NB4 (cell line): ENCODE measurements around the gene ZNF697.
A peak's percentile ranks its signal among the peaks of the same experiment; 100 is the strongest.

Source experiments
- DNase-seq: peaks from one replicate; pipeline ENCODE4 v3.0.0; 2010; ENCODE audit warnings: low read depth
- H3K4me3 ChIP-seq: one replicate; pipeline ENCODE4 v1.5.1; 2011; ENCODE audit warnings: mild to moderate bottlenecking, low read depth, low read length, moderate library complexity
- MYC ChIP-seq: IDR thresholded peaks from 2 replicates; pipeline ENCODE4 v1.6.1; 2011; ENCODE audit warnings: low read depth, low read length
- POLR2A ChIP-seq: IDR thresholded peaks from 2 replicates; pipeline ENCODE4 v1.6.1; 2011; ENCODE audit warnings: mild to moderate bottlenecking; ENCODE audit not compliant: insufficient read length; ENCODE audit errors: extremely low read depth
- TF ChIP-seq, protein P1 (sequence below): IDR thresholded peaks from 2 replicates; pipeline ENCODE4 v1.6.1; 2011; ENCODE audit warnings: low read depth, low read length
- TF ChIP-seq, protein P2 (sequence below): IDR thresholded peaks from one replicate; pipeline ENCODE4 v1.5.1; 2012; ENCODE audit warnings: low read depth, low read length

ZNF697 gene

DNA sequence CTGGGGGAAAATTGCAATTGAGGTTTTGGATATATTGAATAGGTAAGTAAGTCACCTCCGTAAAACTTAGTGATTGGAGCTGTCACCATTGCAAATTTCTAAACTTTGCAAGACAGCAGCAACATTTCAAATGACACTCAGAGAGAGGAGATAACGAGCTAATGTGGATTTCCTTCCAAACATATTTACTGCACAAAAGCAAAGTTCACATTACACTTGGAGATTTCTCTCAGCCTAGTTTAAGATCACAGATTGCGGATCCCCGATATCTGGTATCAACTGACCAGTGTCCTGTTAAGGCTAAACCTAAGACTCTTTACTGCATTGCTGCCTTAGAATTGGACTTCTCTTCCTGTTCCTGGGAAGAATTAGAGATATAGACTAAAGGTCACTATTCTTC, 47.5 kb downstream of the ZNF697 start:
- no peak for TF ChIP-seq POLR2A
- TF ChIP-seq, protein P1, sequence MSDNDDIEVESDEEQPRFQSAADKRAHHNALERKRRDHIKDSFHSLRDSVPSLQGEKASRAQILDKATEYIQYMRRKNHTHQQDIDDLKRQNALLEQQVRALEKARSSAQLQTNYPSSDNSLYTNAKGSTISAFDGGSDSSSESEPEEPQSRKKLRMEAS, result no peak
- no peak for DNase-seq
- no peak overlapping the region for H3K4me3 ChIP-seq

GRCh38 chr1:119595606-119596005, 52.5 kb downstream of the ZNF697 start:
- no peak for DNase-seq
- TF ChIP-seq MYC (no peak), POLR2A (no peak)
- TF ChIP-seq, protein P2, sequence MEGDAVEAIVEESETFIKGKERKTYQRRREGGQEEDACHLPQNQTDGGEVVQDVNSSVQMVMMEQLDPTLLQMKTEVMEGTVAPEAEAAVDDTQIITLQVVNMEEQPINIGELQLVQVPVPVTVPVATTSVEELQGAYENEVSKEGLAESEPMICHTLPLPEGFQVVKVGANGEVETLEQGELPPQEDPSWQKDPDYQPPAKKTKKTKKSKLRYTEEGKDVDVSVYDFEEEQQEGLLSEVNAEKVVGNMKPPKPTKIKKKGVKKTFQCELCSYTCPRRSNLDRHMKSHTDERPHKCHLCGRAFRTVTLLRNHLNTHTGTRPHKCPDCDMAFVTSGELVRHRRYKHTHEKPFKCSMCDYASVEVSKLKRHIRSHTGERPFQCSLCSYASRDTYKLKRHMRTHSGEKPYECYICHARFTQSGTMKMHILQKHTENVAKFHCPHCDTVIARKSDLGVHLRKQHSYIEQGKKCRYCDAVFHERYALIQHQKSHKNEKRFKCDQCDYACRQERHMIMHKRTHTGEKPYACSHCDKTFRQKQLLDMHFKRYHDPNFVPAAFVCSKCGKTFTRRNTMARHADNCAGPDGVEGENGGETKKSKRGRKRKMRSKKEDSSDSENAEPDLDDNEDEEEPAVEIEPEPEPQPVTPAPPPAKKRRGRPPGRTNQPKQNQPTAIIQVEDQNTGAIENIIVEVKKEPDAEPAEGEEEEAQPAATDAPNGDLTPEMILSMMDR, result no peak
- TF ChIP-seq, protein P1, result no peak
- no peak overlapping the region for H3K4me3 ChIP-seq

- no peak for DNase-seq
- no peak overlapping the region for H3K4me3 ChIP-seq
- TF ChIP-seq, protein P1, result no peak
- no peak for TF ChIP-seq POLR2A
- TF ChIP-seq, protein P2, result no peak
- TF ChIP-seq MYC, result no peak
These were observed 52.9 kb downstream of the ZNF697 start for GRCh38 chr1:119595168-119595567.

GRCh38 chr1:119594376-119594775, 53.7 kb downstream of the ZNF697 start:
- TF ChIP-seq MYC (no peak), POLR2A (no peak)
- TF ChIP-seq, protein P1, result no peak
- TF ChIP-seq, protein P2, result no peak
- no peak overlapping the region for H3K4me3 ChIP-seq
- no peak for DNase-seq

- no peak overlapping the region for H3K4me3 ChIP-seq
- TF ChIP-seq POLR2A, result no peak
- TF ChIP-seq, protein P2, result no peak
- TF ChIP-seq, protein P1, result no peak
- TF ChIP-seq MYC, result no peak
- DNase-seq, result no peak
These were observed 54.3 kb downstream of the ZNF697 start for GRCh38 chr1:119593805-119594204.

- no peak for TF ChIP-seq POLR2A
- TF ChIP-seq, protein P1, result peak; percentile 22; the same call in 1 of the 2 replicates
- no peak for TF ChIP-seq MYC
- TF ChIP-seq, protein P2, result no peak
- no peak for DNase-seq
- no peak overlapping the region for H3K4me3 ChIP-seq
These were observed 57.7 kb downstream of the ZNF697 start for GRCh38 chr1:119590393-119590792.
